ENCODE measurements around the gene ACAD11.
"Not testable (repeated sequence)": the region's sequence is repeated elsewhere in the genome, so short reads cannot be mapped to it uniquely, and the experiment has no call there.

Gene ACAD11

DNA sequence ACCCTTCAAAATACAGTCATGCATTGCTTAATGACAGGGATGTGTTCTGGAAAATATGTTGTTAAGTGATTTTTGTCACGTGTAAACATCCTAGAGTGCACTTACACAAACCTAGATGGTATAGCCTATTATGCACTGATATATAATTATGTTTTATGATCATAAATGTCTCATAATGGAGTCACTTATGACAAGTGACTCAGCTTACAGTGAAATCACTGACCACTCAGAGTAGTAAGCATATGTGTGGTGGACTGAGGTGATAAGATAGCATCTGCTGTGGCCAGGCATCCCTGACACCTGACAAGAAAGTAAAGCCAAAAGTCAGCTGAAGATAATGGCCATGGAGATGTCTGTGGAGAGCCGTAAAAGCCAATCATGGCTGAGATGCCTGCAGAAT lies 5.4 kb downstream of the ACAD11 start:
- no peak for DNase-seq
- in situ Hi-C loops (cut with MboI; ENCODE audit: low pct_unique_long_range_greater_than_20kb, low sequenced_read_pairs) = no loop called here

DNA sequence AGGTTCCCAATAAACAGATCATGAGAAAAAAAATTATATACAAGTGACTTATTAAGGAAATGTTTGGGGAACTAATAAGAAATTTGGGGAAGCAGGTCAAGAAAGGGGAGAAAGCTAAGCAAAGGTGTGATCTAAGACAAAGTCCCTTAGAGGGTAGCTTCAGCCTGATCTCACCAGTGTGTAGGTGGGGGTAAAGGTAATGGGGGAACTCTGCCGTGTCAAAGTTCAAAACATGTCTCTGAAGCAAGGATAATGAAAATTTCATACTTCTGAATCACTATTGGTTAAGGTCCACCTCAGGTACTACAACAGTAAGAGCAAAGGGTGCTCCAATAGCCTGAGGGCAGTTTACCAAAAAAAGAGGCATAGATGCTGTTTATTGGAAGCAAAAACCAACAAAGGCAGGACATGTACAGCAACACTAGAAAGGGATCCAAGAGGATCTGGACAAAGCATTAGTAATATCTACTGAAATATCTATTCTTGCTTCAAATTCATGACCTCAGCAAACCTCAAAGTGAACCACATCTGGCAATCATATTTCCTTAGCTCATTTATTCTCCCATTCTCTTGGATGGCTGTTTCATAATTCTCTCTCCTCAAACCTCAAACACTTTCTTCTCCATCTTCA lies 6.9 kb downstream of the ACAD11 start:
- no peak for DNase-seq
- in situ Hi-C loops (cut with MboI; ENCODE audit: low pct_unique_long_range_greater_than_20kb, low sequenced_read_pairs) = no loop called here

DNA sequence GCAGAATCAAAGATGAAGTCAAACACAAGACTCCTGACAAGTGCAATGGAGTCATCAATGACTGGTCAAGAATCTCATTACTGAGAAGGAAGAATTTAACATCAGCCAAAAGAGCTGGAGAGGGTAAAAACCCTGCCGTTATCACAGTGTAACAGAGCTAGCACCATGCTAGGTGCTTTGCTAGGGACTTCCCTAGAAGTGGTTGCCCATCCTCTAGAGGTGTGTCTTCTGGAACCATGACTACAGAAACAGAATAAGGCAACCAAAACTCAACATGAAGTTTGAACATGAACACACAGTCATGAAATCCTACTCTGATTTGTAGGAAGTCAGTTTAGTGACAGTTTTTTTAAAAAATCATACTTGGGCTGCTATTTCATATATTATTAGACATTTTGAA lies 9.5 kb downstream of the ACAD11 start:
- in situ Hi-C loops (cut with MboI; ENCODE audit: low pct_unique_long_range_greater_than_20kb, low sequenced_read_pairs) = no loop called here
- no peak for DNase-seq

GRCh38 chr3:132645058-132645457 lies 14.6 kb downstream of the ACAD11 start:
- in situ Hi-C loops (cut with MboI; ENCODE audit: low pct_unique_long_range_greater_than_20kb, low sequenced_read_pairs) = loop anchor here (25.0 kb wide), 1 partner anchor 108 kb away; no protein-coding TSS in a partner anchor
- no peak for DNase-seq

- in situ Hi-C loops (cut with MboI; ENCODE audit: low pct_unique_long_range_greater_than_20kb, low sequenced_read_pairs) = loop anchor here (25.0 kb wide), 1 partner anchor 106 kb away; no protein-coding TSS in a partner anchor
- no peak for DNase-seq
Observed at GRCh38 chr3:132643366-132643765, 16.2 kb downstream of the ACAD11 start.

DNA sequence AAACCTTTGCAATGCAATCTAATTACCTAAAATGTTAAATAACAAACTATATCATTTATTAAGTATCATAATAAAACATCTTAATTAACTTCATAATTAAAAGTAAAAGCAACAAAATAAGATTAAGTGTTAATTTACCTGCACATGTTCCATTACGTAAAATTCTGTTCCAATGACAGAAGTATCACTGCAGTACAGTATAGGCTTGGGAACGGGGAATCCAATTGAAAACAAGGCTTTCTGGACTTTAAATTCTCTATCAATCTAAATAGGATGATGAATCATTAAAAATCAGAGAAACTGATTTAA lies 17.1 kb downstream of the ACAD11 start:
- in situ Hi-C loops (cut with MboI; ENCODE audit: low pct_unique_long_range_greater_than_20kb, low sequenced_read_pairs) = loop anchor here (25.0 kb wide), 1 partner anchor 105 kb away; no protein-coding TSS in a partner anchor
- no peak for DNase-seq

GRCh38 chr3:132641837-132642538 lies 17.6 kb downstream of the ACAD11 start:
- DNase-seq = peak; percentile 80

GRCh38 chr3:132641427-132641826 lies 18.2 kb downstream of the ACAD11 start:
- in situ Hi-C loops (cut with MboI; ENCODE audit: low pct_unique_long_range_greater_than_20kb, low sequenced_read_pairs) = loop anchor here (25.0 kb wide), 1 partner anchor 104 kb away; no protein-coding TSS in a partner anchor
- not testable (repeated sequence) for DNase-seq

More at GRCh38 chr3:132641837-132642538, 17.6 kb downstream of the ACAD11 start:
- in situ Hi-C loops (cut with MboI; ENCODE audit: low pct_unique_long_range_greater_than_20kb, low sequenced_read_pairs) = loop anchor here (25.0 kb wide), 1 partner anchor 105 kb away; no protein-coding TSS in a partner anchor

DNA sequence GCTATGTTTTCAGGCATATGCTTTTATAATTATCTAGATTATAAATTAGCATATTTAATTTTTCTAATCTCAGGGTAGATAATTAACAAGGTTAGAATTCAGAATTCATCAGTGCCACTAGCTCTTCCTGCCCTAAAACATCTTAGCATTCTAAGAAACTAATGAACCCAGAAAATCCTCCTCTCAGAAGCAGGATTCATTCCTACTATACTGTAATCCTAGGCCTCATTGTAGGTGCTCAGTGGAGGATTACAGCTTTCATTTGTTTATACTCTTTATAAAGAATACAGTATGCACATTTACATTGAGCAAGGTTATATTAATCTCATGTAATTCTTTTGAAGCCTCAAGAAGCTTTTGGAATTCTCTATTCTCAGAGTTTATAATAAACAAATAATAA lies 20.9 kb downstream of the ACAD11 start:
- in situ Hi-C loops (cut with MboI; ENCODE audit: low pct_unique_long_range_greater_than_20kb, low sequenced_read_pairs) = loop anchor here (25.0 kb wide), 1 partner anchor 101 kb away; no protein-coding TSS in a partner anchor
- DNase-seq = no peak

DNA sequence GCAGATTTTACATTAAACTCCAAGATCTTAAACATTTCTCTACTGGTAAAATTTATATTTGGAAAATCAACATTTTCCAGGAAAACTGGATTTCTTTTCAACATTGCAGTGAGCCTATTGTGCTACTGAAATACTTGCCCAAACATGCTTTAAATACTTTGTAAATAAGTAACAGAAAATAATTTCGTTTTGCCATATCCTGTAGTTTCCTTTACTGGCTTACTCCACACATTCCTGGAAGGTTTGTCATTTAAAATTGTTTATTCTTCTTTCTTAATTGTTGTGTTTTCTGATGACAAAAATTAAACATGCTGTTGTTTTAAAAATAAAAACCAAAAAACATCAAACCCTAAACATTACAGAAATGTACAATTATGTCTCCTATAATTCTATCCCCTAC lies 22.0 kb downstream of the ACAD11 start:
- no peak for DNase-seq
- in situ Hi-C loops (cut with MboI; ENCODE audit: low pct_unique_long_range_greater_than_20kb, low sequenced_read_pairs) = loop anchor here (25.0 kb wide), 1 partner anchor 100 kb away; no protein-coding TSS in a partner anchor

- in situ Hi-C loops (cut with MboI; ENCODE audit: low pct_unique_long_range_greater_than_20kb, low sequenced_read_pairs) = loop anchor here (25.0 kb wide), 1 partner anchor 98 kb away; no protein-coding TSS in a partner anchor
- DNase-seq = no peak
Observed at GRCh38 chr3:132635052-132635451, 24.6 kb downstream of the ACAD11 start.

DNA sequence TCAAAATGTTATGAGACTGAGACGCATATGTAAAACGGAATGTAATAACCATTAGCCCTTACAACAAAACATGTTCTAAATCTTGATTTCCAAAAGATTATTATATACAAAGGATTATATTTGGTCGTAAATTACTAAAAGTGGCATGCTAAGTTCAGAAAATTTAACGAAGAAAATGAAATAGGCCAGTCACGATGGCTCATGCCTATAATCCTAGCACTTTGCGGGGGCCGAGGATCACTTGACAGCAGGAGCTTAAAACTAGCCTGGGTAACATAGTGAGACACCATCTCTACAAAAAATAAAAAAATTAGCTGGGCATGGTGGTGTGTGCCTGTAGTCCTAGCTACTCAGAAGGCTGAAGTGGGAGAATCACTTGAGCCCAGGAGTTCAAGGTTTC lies 29.0 kb downstream of the ACAD11 start:
- DNase-seq = no peak
- in situ Hi-C loops (cut with MboI; ENCODE audit: low pct_unique_long_range_greater_than_20kb, low sequenced_read_pairs) = loop anchor here (25.0 kb wide), 1 partner anchor 93 kb away; no protein-coding TSS in a partner anchor

GRCh38 chr3:132629928-132630327 lies 29.7 kb downstream of the ACAD11 start:
- in situ Hi-C loops (cut with MboI; ENCODE audit: low pct_unique_long_range_greater_than_20kb, low sequenced_read_pairs) = loop anchor here (25.0 kb wide), 1 partner anchor 93 kb away; no protein-coding TSS in a partner anchor
- DNase-seq = no peak

- in situ Hi-C loops (cut with MboI; ENCODE audit: low pct_unique_long_range_greater_than_20kb, low sequenced_read_pairs) = loop anchor here (25.0 kb wide), 1 partner anchor 91 kb away; no protein-coding TSS in a partner anchor
- DNase-seq = no peak
Observed at GRCh38 chr3:132628157-132628556, 31.5 kb downstream of the ACAD11 start.

DNA sequence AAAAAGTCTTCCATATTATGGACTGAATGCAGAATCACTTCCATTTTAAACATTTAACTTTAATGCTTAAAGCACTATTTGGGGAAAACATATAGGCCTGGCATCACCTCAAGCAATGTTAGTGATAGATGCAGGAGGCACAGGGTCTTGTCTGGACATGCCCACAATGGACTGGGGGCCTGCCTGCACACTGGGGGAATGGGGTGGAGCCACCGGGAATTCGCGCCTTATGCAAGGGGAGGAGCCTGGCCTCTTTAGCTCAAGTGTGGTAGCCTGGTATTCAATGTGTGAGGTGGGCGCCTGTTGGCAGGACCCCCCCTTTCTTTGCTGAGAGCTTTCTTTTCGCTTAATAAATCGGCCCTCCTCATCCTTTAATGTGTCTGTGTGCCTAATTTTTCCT lies 32.7 kb downstream of the ACAD11 start:
- DNase-seq = peak; percentile 46
- in situ Hi-C loops (cut with MboI; ENCODE audit: low pct_unique_long_range_greater_than_20kb, low sequenced_read_pairs) = loop anchor here (25.0 kb wide), 1 partner anchor 90 kb away; no protein-coding TSS in a partner anchor

DNA sequence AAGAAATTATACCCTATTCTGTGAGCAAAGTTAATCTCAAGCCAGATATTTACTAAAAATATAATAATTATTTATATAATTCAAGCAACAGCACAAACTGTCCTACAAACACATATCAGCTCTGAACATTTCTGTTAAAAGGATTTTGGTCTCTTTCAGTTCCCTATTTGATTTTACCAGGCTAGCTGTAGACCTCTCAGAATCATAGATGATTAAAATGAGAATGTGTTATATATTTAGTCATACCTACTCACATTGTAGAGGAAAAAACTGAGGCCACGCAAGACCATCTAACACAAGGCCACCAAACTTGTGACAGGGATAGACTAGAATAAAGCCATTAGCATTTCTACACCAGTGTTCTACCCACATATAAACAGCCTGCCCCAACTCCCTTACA lies 34.0 kb downstream of the ACAD11 start:
- in situ Hi-C loops (cut with MboI; ENCODE audit: low pct_unique_long_range_greater_than_20kb, low sequenced_read_pairs) = loop anchor here (25.0 kb wide), 1 partner anchor 88 kb away; no protein-coding TSS in a partner anchor
- no peak for DNase-seq

GRCh38 chr3:132624790-132625189 lies 34.8 kb downstream of the ACAD11 start:
- in situ Hi-C loops (cut with MboI; ENCODE audit: low pct_unique_long_range_greater_than_20kb, low sequenced_read_pairs) = loop anchor here (25.0 kb wide), 1 partner anchor 87 kb away; no protein-coding TSS in a partner anchor

GRCh38 chr3:132623646-132624045 lies 36.0 kb downstream of the ACAD11 start:
- DNase-seq = no peak
- in situ Hi-C loops (cut with MboI; ENCODE audit: low pct_unique_long_range_greater_than_20kb, low sequenced_read_pairs) = no loop called here

More at GRCh38 chr3:132624790-132625189, 34.8 kb downstream of the ACAD11 start:
- no peak for DNase-seq

DNA sequence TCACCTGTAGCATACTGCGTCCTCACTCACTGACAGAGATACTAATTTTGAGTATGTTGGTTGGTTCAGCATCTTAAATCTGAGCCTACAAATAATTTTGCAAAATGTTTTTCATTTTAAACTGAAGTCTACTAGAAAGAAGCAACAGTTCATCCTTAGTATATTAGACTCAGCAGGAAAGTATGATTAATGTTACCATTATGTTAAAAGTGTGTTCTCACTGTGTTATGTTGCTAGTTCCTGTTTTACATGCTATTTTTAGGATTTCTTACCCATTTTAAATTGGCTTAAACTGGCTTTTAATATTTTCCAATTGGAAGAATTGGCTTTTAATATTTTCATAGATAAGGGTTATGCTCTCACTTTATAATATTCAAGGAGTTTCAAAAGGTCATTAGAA lies 36.8 kb downstream of the ACAD11 start:
- DNase-seq = no peak
- in situ Hi-C loops (cut with MboI; ENCODE audit: low pct_unique_long_range_greater_than_20kb, low sequenced_read_pairs) = no loop called here

DNA sequence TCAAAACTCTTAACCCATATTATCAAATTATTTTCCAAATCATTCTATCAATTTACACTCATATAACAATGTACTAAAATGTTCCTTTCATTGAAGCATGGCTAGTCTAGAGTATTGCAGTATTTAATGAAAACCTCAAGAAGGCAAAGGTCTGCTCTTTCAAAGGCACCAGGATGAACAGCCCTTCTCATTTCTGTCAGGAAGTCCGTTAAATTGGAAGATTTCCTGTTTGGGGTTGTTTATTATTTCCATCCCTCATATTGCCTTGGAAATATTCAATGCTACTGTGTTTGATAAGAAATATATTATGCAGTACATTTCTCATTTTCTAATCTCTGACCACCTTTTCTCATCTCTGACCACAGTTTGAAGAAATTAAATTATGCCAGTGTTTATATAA lies 37.5 kb downstream of the ACAD11 start:
- in situ Hi-C loops (cut with MboI; ENCODE audit: low pct_unique_long_range_greater_than_20kb, low sequenced_read_pairs) = no loop called here

More for the DNA sequence above, 37.5 kb downstream of the ACAD11 start:
- DNase-seq = no peak

Data from KBM-7 (cell line).